ENCODE measurements around the gene RWDD4.

RWDD4 gene

GRCh38 chr4:183691897-183692296, 32.9 kb upstream of the RWDD4 start:
- Histone ChIP-seq H2BK15ac (ENCODE audit: low read depth, poor library complexity, severe bottlenecking) (no peak overlapping the region), H3K18ac (ENCODE audit: low read depth in 1 of 2, low read length in 2 of 2) (no peak overlapping the region), H3K27ac (ENCODE audit: low read length, poor library complexity, severe bottlenecking) (no peak overlapping the region), H3K14ac (ENCODE audit: low read length in 2 of 2) (no peak overlapping the region), H3K79me1 (replicated peaks; ENCODE audit: low read length, poor library complexity, severe bottlenecking) (peaks cover 7% of the 10 kb centered on the region), H4K8ac (ENCODE audit: low read length) (no peak overlapping the region), H3K4me1 (ENCODE audit: control insufficient read depth, insufficient read depth, low read depth, low read length) (no peaks in the 10 kb centered on the region), H2AFZ (ENCODE audit: low read depth, low read length) (no peak overlapping the region), H2BK5ac (ENCODE audit: low read depth, low read length, poor library complexity, severe bottlenecking) (no peak overlapping the region), H3K4me2 (ENCODE audit: low read length, poor library complexity, severe bottlenecking) (no peak overlapping the region), H4K91ac (ENCODE audit: low read length) (no peak overlapping the region), H3K36me3 (ENCODE audit: control insufficient read depth in 1 of 2, insufficient read depth in 2 of 2, low read depth in 1 of 2, low read length in 2 of 2) (peaks cover 20 to 90% of the 10 kb centered on the region in 2 experiments), H3K9me3 (ENCODE audit: control insufficient read depth, low read length) (no peaks in the 10 kb centered on the region), H2AK5ac (ENCODE audit: low read length, severe bottlenecking) (no peak overlapping the region), H2BK12ac (ENCODE audit: low read length in 2 of 2) (no peak overlapping the region), H3K4ac (ENCODE audit: low read depth in 1 of 2, low read length in 2 of 2) (no peak overlapping the region), H3K4me3 (ENCODE audit: insufficient read depth in 1 of 2, low read depth in 1 of 2, low read length in 2 of 2) (no peak overlapping the region), H3K23ac (ENCODE audit: low read length in 2 of 2) (no peak overlapping the region), H2BK120ac (ENCODE audit: low read depth, low read length) (no peak overlapping the region), H3K9ac (ENCODE audit: low read length) (no peak overlapping the region), H3K27me3 (ENCODE audit: control insufficient read depth in 1 of 2, insufficient read depth in 1 of 2, low read length in 2 of 2) (no peaks in the 10 kb centered on the region)
- DNase-seq: no peak

GRCh38 chr4:183691006-183691405, 32.0 kb upstream of the RWDD4 start:
- Histone ChIP-seq H2AFZ (ENCODE audit: low read depth, low read length) (no peak overlapping the region), H3K79me1 (replicated peaks; ENCODE audit: low read length, poor library complexity, severe bottlenecking) (peaks cover 7% of the 10 kb centered on the region), H3K14ac (ENCODE audit: low read length in 2 of 2) (no peak overlapping the region), H2BK120ac (ENCODE audit: low read depth, low read length) (no peak overlapping the region), H3K4ac (ENCODE audit: low read depth in 1 of 2, low read length in 2 of 2) (no peak overlapping the region), H3K4me3 (ENCODE audit: insufficient read depth in 1 of 2, low read depth in 1 of 2, low read length in 2 of 2) (no peak overlapping the region), H3K4me1 (ENCODE audit: control insufficient read depth, insufficient read depth, low read depth, low read length) (no peaks in the 10 kb centered on the region), H3K9me3 (ENCODE audit: control insufficient read depth, low read length) (no peaks in the 10 kb centered on the region), H3K4me2 (ENCODE audit: low read length, poor library complexity, severe bottlenecking) (no peak overlapping the region), H3K27me3 (ENCODE audit: control insufficient read depth in 1 of 2, insufficient read depth in 1 of 2, low read length in 2 of 2) (no peaks in the 10 kb centered on the region), H3K23ac (ENCODE audit: low read length in 2 of 2) (no peak overlapping the region), H3K18ac (ENCODE audit: low read depth in 1 of 2, low read length in 2 of 2) (no peak overlapping the region), H2AK5ac (ENCODE audit: low read length, severe bottlenecking) (no peak overlapping the region), H4K91ac (ENCODE audit: low read length) (no peak overlapping the region), H2BK15ac (ENCODE audit: low read depth, poor library complexity, severe bottlenecking) (no peak overlapping the region), H3K9ac (ENCODE audit: low read length) (no peak overlapping the region), H3K36me3 (ENCODE audit: control insufficient read depth in 1 of 2, insufficient read depth in 2 of 2, low read depth in 1 of 2, low read length in 2 of 2) (peaks cover 20 to 88% of the 10 kb centered on the region in 2 experiments), H3K27ac (ENCODE audit: low read length, poor library complexity, severe bottlenecking) (no peak overlapping the region), H4K8ac (ENCODE audit: low read length) (no peak overlapping the region), H2BK12ac (ENCODE audit: low read length in 2 of 2) (no peak overlapping the region), H2BK5ac (ENCODE audit: low read depth, low read length, poor library complexity, severe bottlenecking) (no peak overlapping the region)
- DNase-seq: no peak

- H3K18ac ChIP-seq (ENCODE audit: low read depth in 1 of 2, low read length in 2 of 2): no peak overlapping the region
- no peak overlapping the region for H3K4me2 ChIP-seq (ENCODE audit: low read length, poor library complexity, severe bottlenecking)
- H4K91ac ChIP-seq (ENCODE audit: low read length): no peak overlapping the region
- H2BK15ac ChIP-seq (ENCODE audit: low read depth, poor library complexity, severe bottlenecking): no peak overlapping the region
- H2BK12ac ChIP-seq (ENCODE audit: low read length in 2 of 2): no peak overlapping the region
- peaks cover 25 to 89% of the 10 kb centered on the region in 2 experiments for H3K36me3 ChIP-seq (ENCODE audit: control insufficient read depth in 1 of 2, insufficient read depth in 2 of 2, low read depth in 1 of 2, low read length in 2 of 2)
- no peak for DNase-seq
- no peak overlapping the region for H3K9ac ChIP-seq (ENCODE audit: low read length)
- no peak overlapping the region for H4K8ac ChIP-seq (ENCODE audit: low read length)
- no peak overlapping the region for H3K4me3 ChIP-seq (ENCODE audit: insufficient read depth in 1 of 2, low read depth in 1 of 2, low read length in 2 of 2)
- 90% methylated on average over 6 of the region's 6 CpGs for WGBS
- H3K79me1 ChIP-seq (replicated peaks; ENCODE audit: low read length, poor library complexity, severe bottlenecking): peaks cover 7% of the 10 kb centered on the region
- H3K4ac ChIP-seq (ENCODE audit: low read depth in 1 of 2, low read length in 2 of 2): no peak overlapping the region
- H3K4me1 ChIP-seq (ENCODE audit: control insufficient read depth, insufficient read depth, low read depth, low read length): no peaks in the 10 kb centered on the region
- no peak overlapping the region for H3K23ac ChIP-seq (ENCODE audit: low read length in 2 of 2)
- H3K14ac ChIP-seq (ENCODE audit: low read length in 2 of 2): no peak overlapping the region
- H3K27ac ChIP-seq (ENCODE audit: low read length, poor library complexity, severe bottlenecking): no peak overlapping the region
- no peak overlapping the region for H2AK5ac ChIP-seq (ENCODE audit: low read length, severe bottlenecking)
- no peak overlapping the region for H2BK5ac ChIP-seq (ENCODE audit: low read depth, low read length, poor library complexity, severe bottlenecking)
- no peak overlapping the region for H2AFZ ChIP-seq (ENCODE audit: low read depth, low read length)
- H2BK120ac ChIP-seq (ENCODE audit: low read depth, low read length): no peak overlapping the region
- no peaks in the 10 kb centered on the region for H3K9me3 ChIP-seq (ENCODE audit: control insufficient read depth, low read length)
- no peaks in the 10 kb centered on the region for H3K27me3 ChIP-seq (ENCODE audit: control insufficient read depth in 1 of 2, insufficient read depth in 1 of 2, low read length in 2 of 2)
Observed at GRCh38 chr4:183688216-183688615, 29.2 kb upstream of the RWDD4 start.

GRCh38 chr4:183686461-183686860, 27.5 kb upstream of the RWDD4 start:
- H3K14ac ChIP-seq (ENCODE audit: low read length in 2 of 2): no peak overlapping the region
- no peak overlapping the region for H2BK15ac ChIP-seq (ENCODE audit: low read depth, poor library complexity, severe bottlenecking)
- peaks cover 18 to 84% of the 10 kb centered on the region in 2 experiments for H3K36me3 ChIP-seq (ENCODE audit: control insufficient read depth in 1 of 2, insufficient read depth in 2 of 2, low read depth in 1 of 2, low read length in 2 of 2)
- no peak overlapping the region for H2BK120ac ChIP-seq (ENCODE audit: low read depth, low read length)
- no peak overlapping the region for H2AFZ ChIP-seq (ENCODE audit: low read depth, low read length)
- H3K4me3 ChIP-seq (ENCODE audit: insufficient read depth in 1 of 2, low read depth in 1 of 2, low read length in 2 of 2): no peak overlapping the region
- H4K91ac ChIP-seq (ENCODE audit: low read length): no peak overlapping the region
- no peak for DNase-seq
- H3K4ac ChIP-seq (ENCODE audit: low read depth in 1 of 2, low read length in 2 of 2): no peak overlapping the region
- H3K18ac ChIP-seq (ENCODE audit: low read depth in 1 of 2, low read length in 2 of 2): no peak overlapping the region
- H2AK5ac ChIP-seq (ENCODE audit: low read length, severe bottlenecking): no peak overlapping the region
- WGBS: 94% methylated on average over 2 of the region's 2 CpGs
- no peak overlapping the region for H3K9ac ChIP-seq (ENCODE audit: low read length)
- no peak overlapping the region for H4K8ac ChIP-seq (ENCODE audit: low read length)
- no peak overlapping the region for H2BK12ac ChIP-seq (ENCODE audit: low read length in 2 of 2)
- no peaks in the 10 kb centered on the region for H3K27me3 ChIP-seq (ENCODE audit: control insufficient read depth in 1 of 2, insufficient read depth in 1 of 2, low read length in 2 of 2)
- H3K27ac ChIP-seq (ENCODE audit: low read length, poor library complexity, severe bottlenecking): no peak overlapping the region
- H2BK5ac ChIP-seq (ENCODE audit: low read depth, low read length, poor library complexity, severe bottlenecking): no peak overlapping the region
- no peaks in the 10 kb centered on the region for H3K4me1 ChIP-seq (ENCODE audit: control insufficient read depth, insufficient read depth, low read depth, low read length)
- H3K79me1 ChIP-seq (replicated peaks; ENCODE audit: low read length, poor library complexity, severe bottlenecking): peaks cover 7% of the 10 kb centered on the region
- H3K9me3 ChIP-seq (ENCODE audit: control insufficient read depth, low read length): no peaks in the 10 kb centered on the region
- H3K4me2 ChIP-seq (ENCODE audit: low read length, poor library complexity, severe bottlenecking): no peak overlapping the region
- no peak overlapping the region for H3K23ac ChIP-seq (ENCODE audit: low read length in 2 of 2)
